Epidermal melanocyte (primary cell): ENCODE results near the gene TIMM23.

ENCODE experiments used
- DNase-seq: peaks from one replicate; pipeline ENCODE4 v3.0.0; 2011; ENCODE audit warnings: low spot score; ENCODE audit not compliant: insufficient read length

Gene TIMM23

DNA sequence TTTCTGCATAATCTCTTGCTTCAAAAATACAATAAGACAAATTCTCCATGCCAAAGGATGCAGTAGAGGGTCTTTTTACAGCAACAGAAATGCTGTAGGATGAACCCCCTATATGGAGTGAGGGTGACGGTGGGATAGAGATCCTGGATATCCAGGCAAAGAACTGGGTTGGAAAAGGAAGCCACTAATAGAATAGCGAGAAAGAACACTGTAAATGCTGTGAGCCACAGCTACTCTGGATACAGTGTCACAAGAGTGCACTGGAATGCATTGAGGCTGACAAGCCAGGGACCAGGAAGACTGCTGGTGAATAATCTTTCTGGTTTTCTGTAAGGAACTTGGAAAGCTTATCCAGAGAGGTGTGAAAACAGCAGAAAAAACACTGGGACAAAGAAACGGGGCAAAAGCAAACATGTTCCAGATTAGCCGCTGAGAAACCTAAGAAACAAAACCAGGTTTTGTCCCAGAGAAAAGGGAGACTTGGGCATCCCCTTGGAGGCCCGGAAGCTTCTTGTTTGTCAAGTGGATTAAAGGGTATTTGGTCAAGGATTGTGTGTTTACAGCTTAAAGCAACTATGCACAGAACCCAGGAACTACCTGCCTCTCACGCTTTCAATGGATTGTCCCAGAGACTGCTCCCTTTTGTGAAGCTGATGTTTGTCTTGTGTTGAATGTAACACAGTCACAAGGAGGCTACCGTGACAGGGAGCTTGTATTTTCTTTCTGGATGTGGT is 79.9 kb downstream of the TIMM23 start:
- DNase-seq, result no peak

DNA sequence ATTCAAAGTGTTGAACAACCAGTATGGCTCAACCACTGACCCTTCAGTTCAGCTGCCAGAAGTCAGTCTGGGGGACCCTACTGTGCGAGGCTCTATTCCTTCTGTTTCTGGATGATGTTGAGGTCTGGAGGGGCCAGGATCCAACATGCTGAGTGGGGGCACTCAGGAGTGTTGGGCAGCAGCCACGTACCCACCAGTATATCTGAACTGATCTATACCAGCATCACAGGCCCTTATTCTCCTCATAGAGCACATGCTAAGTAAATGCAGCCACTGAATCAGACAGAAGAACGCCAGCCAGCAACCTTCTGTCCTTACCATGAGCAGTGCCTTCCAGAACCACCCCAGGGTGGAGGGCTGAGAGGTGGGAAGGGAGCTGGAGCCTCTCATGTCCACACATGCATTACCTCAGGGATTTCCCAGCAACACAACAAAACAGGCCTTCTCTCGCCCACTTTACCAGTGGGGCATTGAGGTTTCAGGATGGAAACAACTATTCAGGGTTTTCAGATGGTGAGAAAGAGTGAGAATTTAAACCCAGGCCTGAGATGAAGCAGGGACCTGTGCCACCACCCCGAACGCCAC is 80.6 kb downstream of the TIMM23 start:
- DNase-seq, result no peak
